HL-60 (cell line): ENCODE results near the gene ZNF165.

Experiments used
- DNase-seq, 2 experiments: peaks; one replicate each; pipeline ENCODE4 v3.0.0-alpha.2; 2010 to 2020; ENCODE audit warnings: low read depth in 1 of 2, low spot score in 1 of 2
- H3K27ac ChIP-seq: fragments of 250-450 bp; sonication (Bioruptor Pico); replicated peaks from 2 replicates; pipeline ENCODE4 v1.5.1; 2020; ENCODE audit warnings: mild to moderate bottlenecking, moderate library complexity
- H3K27me3 ChIP-seq: fragments of 250-450 bp; sonication (Bioruptor Pico); 2 replicates; pipeline ENCODE4 v1.5.1; 2021; ENCODE audit warnings: mild to moderate bottlenecking, moderate library complexity; ENCODE audit not compliant: insufficient read depth, poor library complexity, severe bottlenecking
- H3K4me3 ChIP-seq: replicated peaks from 2 replicates; pipeline ENCODE4 v1.5.1; 2011; ENCODE audit warnings: mild to moderate bottlenecking, control low read depth, low read length; ENCODE audit not compliant: insufficient read depth
- CTCF ChIP-seq: IDR thresholded peaks from one replicate; pipeline ENCODE4 v1.5.1; 2011; ENCODE audit warnings: low read length, control low read depth, inconsistent platforms; ENCODE audit not compliant: insufficient read depth
- GABPA ChIP-seq: IDR thresholded peaks from 2 replicates; pipeline ENCODE4 v1.6.1; 2012; ENCODE audit warnings: low read depth
- POLR2AphosphoS5 ChIP-seq: IDR thresholded peaks from 2 replicates; pipeline ENCODE4 v1.6.1; 2012; ENCODE audit warnings: low read depth
- REST ChIP-seq: IDR thresholded peaks from 2 replicates; pipeline ENCODE4 v1.6.1; 2012; ENCODE audit warnings: low read depth; ENCODE audit not compliant: insufficient replicate concordance
- SPI1 ChIP-seq: IDR thresholded peaks from 2 replicates; pipeline ENCODE4 v1.6.1; 2012; ENCODE audit warnings: low read depth, mild to moderate bottlenecking, borderline replicate concordance

ZNF165 gene

GRCh38 chr6:28124971-28125353 is 44.6 kb downstream of the ZNF165 start:
- Histone ChIP-seq H3K27ac (peak overlapping the region; percentile 64), H3K27me3 (no peaks in the 10 kb centered on the region), H3K4me3 (peak overlapping the region; percentile 81)
- TF ChIP-seq CTCF: no peak
- TF ChIP-seq SPI1: no peak
- TF ChIP-seq REST: no peak
- no peak for TF ChIP-seq POLR2AphosphoS5
- TF ChIP-seq GABPA: no peak
- DNase-seq: no peak

- TF ChIP-seq REST (no peak), GABPA (no peak), SPI1 (no peak), POLR2AphosphoS5 (no peak), CTCF (no peak)
- H3K27ac ChIP-seq: peak overlapping the region; percentile 64
- H3K27me3 ChIP-seq: no peaks in the 10 kb centered on the region
- no peak for DNase-seq
- no peak overlapping the region for H3K4me3 ChIP-seq
Measured at GRCh38 chr6:28125401-28125800, 45.0 kb downstream of the ZNF165 start.

- no peaks in the 10 kb centered on the region for H3K27me3 ChIP-seq
- TF ChIP-seq SPI1: peak; percentile 20; the same call in 1 of the 2 replicates
- TF ChIP-seq CTCF: peak; percentile 25
- TF ChIP-seq REST: no peak
- TF ChIP-seq GABPA: no peak
- peak in 1 of 2 experiments; percentile 48 for DNase-seq
- H3K27ac ChIP-seq: no peak overlapping the region
- no peak overlapping the region for H3K4me3 ChIP-seq
Measured at GRCh38 chr6:28134015-28134414, 53.6 kb downstream of the ZNF165 start.
